ENCODE results near the gene ARID4B.
"Not testable (repeated sequence)": the region's sequence is repeated elsewhere in the genome, so short reads cannot be mapped to it uniquely, and the experiment has no call there.

ARID4B gene

GRCh38 chr1:235299169-235299858 lies 28.7 kb downstream of the ARID4B start:
- no peak for DNase-seq (ENCODE audit: low read depth in 2 of 3, low spot score in 2 of 3)

- no peak for DNase-seq (ENCODE audit: low read depth in 2 of 3, low spot score in 2 of 3)
These were observed 29.2 kb downstream of the ARID4B start for GRCh38 chr1:235298758-235299157.

GRCh38 chr1:235297579-235297978 lies 30.4 kb downstream of the ARID4B start:
- DNase-seq (ENCODE audit: low read depth in 2 of 3, low spot score in 2 of 3): no peak

- DNase-seq (ENCODE audit: low read depth in 2 of 3, low spot score in 2 of 3): no peak
These were observed 31.2 kb downstream of the ARID4B start for GRCh38 chr1:235296729-235297128.

- DNase-seq (ENCODE audit: low read depth in 2 of 3, low spot score in 2 of 3): no peak
These were observed 32.1 kb downstream of the ARID4B start for GRCh38 chr1:235295902-235296350.

GRCh38 chr1:235293322-235293942 lies 34.5 kb downstream of the ARID4B start:
- DNase-seq (ENCODE audit: low read depth in 2 of 3, low spot score in 2 of 3): no peak

GRCh38 chr1:235292790-235293189 lies 35.2 kb downstream of the ARID4B start:
- DNase-seq (ENCODE audit: low read depth in 2 of 3, low spot score in 2 of 3): no peak

- DNase-seq (ENCODE audit: low read depth in 2 of 3, low spot score in 2 of 3): no peak
These were observed 36.3 kb downstream of the ARID4B start for GRCh38 chr1:235291599-235292091.

GRCh38 chr1:235290740-235291502 lies 37.1 kb downstream of the ARID4B start:
- DNase-seq (ENCODE audit: low read depth in 2 of 3, low spot score in 2 of 3): no peak

GRCh38 chr1:235289859-235290739 lies 37.9 kb downstream of the ARID4B start:
- no peak for DNase-seq (ENCODE audit: low read depth in 2 of 3, low spot score in 2 of 3)

GRCh38 chr1:235287208-235287882 lies 40.6 kb downstream of the ARID4B start:
- DNase-seq (ENCODE audit: low read depth in 2 of 3, low spot score in 2 of 3): no peak

GRCh38 chr1:235286667-235287066 lies 41.3 kb downstream of the ARID4B start:
- DNase-seq (ENCODE audit: low read depth in 2 of 3, low spot score in 2 of 3): no peak

GRCh38 chr1:235284231-235284769 lies 43.7 kb downstream of the ARID4B start:
- DNase-seq (ENCODE audit: low read depth in 2 of 3, low spot score in 2 of 3): no peak

- DNase-seq (ENCODE audit: low read depth in 2 of 3, low spot score in 2 of 3): not testable (repeated sequence)
These were observed 44.3 kb downstream of the ARID4B start for GRCh38 chr1:235283636-235284035.

- no peak for DNase-seq (ENCODE audit: low read depth in 2 of 3, low spot score in 2 of 3)
These were observed 47.5 kb downstream of the ARID4B start for GRCh38 chr1:235280467-235280866.

- DNase-seq (ENCODE audit: low read depth in 2 of 3, low spot score in 2 of 3): no peak
These were observed 48.3 kb downstream of the ARID4B start for GRCh38 chr1:235279694-235280093.

GRCh38 chr1:235278915-235279292 lies 49.1 kb downstream of the ARID4B start:
- no peak for DNase-seq (ENCODE audit: low read depth in 2 of 3, low spot score in 2 of 3)

- no peak for DNase-seq (ENCODE audit: low read depth in 2 of 3, low spot score in 2 of 3)
These were observed 49.6 kb downstream of the ARID4B start for GRCh38 chr1:235278233-235278914.

- no peak for DNase-seq (ENCODE audit: low read depth in 2 of 3, low spot score in 2 of 3)
These were observed 50.3 kb downstream of the ARID4B start for GRCh38 chr1:235277709-235278108.

- no peak for DNase-seq (ENCODE audit: low read depth in 2 of 3, low spot score in 2 of 3)
These were observed 52.1 kb downstream of the ARID4B start for GRCh38 chr1:235275836-235276235.

All from activated CD8-positive, alpha-beta memory T cell treated with anti-CD3 and anti-CD28 coated beads for 48 hours (primary cell).